ENCODE measurements around the gene CYSLTR2. TPM values are rescaled to one million over a fixed set of nuclear protein-coding genes. Genes with fewer than 3 reads are reported as not detected.
A peak's percentile ranks its signal among the peaks of the same experiment; 100 is the strongest.

Gene CYSLTR2
- total RNA-seq, 4 donors from 2014 or later, result 0.54 to 3.0 (median 1.3) TPM

DNA sequence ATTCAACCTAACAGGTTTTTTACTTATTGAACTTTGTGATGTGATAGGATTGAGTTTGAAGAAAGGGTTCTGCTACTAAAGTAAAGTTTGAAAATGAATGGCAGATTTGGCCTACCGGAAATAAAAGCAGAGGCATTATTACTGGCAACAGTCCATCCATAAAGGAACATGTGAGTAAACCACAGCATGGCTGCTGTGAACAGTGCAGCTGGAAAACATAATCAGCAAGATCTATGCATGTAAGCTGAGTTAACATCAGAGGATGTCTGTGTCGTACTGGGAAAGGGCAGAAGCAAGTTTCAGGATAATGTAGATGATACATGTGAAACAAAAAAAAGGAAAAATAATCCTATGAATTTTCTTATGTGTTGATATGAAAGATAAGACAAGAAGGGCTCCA is 87.6 kb downstream of the CYSLTR2 start:
- intact Hi-C loops (cut with DNase I), result no loop called here
- no peak for DNase-seq
- H3K27me3 ChIP-seq, result no peaks in the 10 kb centered on the region
- WGBS, 2 donors, result 61 to 81% methylated on average over 2 of the region's 2 CpGs
- no peaks in the 10 kb centered on the region for H3K4me1 ChIP-seq
- H3K36me3 ChIP-seq, result no peaks in the 10 kb centered on the region
- no peak for TF ChIP-seq POLR2A (IDR thresholded peaks at IDR 0.05)
- TF ChIP-seq, protein P1, sequence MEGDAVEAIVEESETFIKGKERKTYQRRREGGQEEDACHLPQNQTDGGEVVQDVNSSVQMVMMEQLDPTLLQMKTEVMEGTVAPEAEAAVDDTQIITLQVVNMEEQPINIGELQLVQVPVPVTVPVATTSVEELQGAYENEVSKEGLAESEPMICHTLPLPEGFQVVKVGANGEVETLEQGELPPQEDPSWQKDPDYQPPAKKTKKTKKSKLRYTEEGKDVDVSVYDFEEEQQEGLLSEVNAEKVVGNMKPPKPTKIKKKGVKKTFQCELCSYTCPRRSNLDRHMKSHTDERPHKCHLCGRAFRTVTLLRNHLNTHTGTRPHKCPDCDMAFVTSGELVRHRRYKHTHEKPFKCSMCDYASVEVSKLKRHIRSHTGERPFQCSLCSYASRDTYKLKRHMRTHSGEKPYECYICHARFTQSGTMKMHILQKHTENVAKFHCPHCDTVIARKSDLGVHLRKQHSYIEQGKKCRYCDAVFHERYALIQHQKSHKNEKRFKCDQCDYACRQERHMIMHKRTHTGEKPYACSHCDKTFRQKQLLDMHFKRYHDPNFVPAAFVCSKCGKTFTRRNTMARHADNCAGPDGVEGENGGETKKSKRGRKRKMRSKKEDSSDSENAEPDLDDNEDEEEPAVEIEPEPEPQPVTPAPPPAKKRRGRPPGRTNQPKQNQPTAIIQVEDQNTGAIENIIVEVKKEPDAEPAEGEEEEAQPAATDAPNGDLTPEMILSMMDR (IDR thresholded peaks at IDR 0.05), result no peak
- no peak overlapping the region for H3K27ac ChIP-seq
- no peaks in the 10 kb centered on the region for H3K9me3 ChIP-seq
- H3K4me3 ChIP-seq (replicated peaks in 1 of 3), result no peak overlapping the region

DNA sequence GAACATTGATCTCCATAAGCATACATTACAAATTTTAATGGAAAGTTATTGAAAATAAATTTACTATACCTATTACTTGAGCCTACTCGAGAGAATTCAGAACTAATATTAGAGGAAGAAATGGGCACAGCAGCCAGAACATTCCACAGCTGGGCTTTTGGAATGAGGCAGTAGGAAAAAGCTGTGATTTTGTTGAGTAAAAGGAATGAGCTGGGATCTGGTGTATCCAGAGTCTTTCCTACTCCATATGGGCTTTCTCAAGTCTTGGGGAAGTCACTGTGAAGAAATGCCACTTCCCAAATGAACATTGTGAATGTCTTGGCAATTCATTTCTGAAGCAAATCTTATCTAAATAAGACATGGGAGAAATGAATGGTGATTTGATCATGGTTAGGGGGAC is 93.1 kb downstream of the CYSLTR2 start:
- TF ChIP-seq, protein P1 (IDR thresholded peaks at IDR 0.05), result no peak
- TF ChIP-seq POLR2A (IDR thresholded peaks at IDR 0.05), result no peak
- Histone ChIP-seq H3K36me3 (no peaks in the 10 kb centered on the region), H3K4me3 (replicated peaks in 1 of 3) (no peak overlapping the region), H3K27ac (no peak overlapping the region), H3K4me1 (peaks cover 11 to 16% of the 10 kb centered on the region in 2 donors), H3K9me3 (no peaks in the 10 kb centered on the region), H3K27me3 (no peaks in the 10 kb centered on the region)
- no peak for DNase-seq
- WGBS, 2 donors, result 44 to 81% methylated on average over 1 of the region's 1 CpG
- intact Hi-C loops (cut with DNase I), result no loop called here

DNA sequence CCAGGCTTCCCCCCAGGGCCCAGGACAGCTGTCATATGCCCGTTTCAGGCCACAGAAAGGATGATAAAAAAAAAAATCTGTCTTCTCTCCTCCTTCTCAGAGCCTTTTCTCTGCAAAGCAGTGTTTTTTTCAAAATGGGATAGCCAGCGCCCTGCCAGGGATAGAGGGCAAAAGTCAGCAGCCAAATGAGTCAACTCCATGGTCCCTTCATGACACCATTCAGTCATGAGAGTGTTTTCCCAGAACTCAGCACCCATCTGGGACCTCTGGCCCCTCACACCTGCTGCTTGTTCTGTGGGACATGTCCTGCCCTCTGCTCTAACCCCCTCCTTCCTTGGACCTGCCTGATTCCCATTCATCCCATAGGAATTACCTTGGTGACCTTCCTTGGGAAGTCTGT is 95.0 kb downstream of the CYSLTR2 start:
- H3K4me3 ChIP-seq (replicated peaks in 1 of 3), result no peak overlapping the region
- no peak overlapping the region for H3K27ac ChIP-seq
- no peak for DNase-seq
- TF ChIP-seq POLR2A (IDR thresholded peaks at IDR 0.05), result no peak
- TF ChIP-seq, protein P1 (IDR thresholded peaks at IDR 0.05), result no peak
- no peaks in the 10 kb centered on the region for H3K27me3 ChIP-seq
- H3K4me1 ChIP-seq, result peaks cover 11 to 16% of the 10 kb centered on the region in 2 donors
- intact Hi-C loops (cut with DNase I), result no loop called here
- no peaks in the 10 kb centered on the region for H3K9me3 ChIP-seq
- no peaks in the 10 kb centered on the region for H3K36me3 ChIP-seq
- 84 to 85% methylated on average over 2 of the region's 2 CpGs for WGBS, 2 donors

DNA sequence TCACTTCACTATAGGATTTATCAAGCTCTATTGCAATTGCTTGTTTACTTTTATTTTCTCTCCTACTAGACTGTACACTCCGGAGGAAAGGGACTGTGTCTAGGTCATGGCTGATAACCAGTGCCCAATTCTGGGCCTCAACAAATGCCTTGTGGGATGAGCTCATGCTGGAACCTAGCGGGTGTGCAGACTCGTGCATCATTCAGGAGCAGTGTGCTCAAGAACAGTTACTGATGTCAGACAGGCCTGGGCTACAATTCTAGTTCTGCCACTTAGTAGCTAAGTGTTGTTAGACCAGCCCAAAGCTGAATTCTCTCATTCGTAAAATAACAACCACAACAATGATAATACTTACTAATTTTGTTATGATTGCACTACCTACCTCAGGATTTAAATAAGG is 95.4 kb downstream of the CYSLTR2 start:
- Histone ChIP-seq H3K27ac (no peak overlapping the region), H3K4me3 (replicated peaks in 1 of 3) (no peak overlapping the region), H3K36me3 (no peaks in the 10 kb centered on the region), H3K4me1 (peaks cover 11 to 16% of the 10 kb centered on the region in 2 donors), H3K27me3 (no peaks in the 10 kb centered on the region), H3K9me3 (no peaks in the 10 kb centered on the region)
- 88 to 95% methylated on average over 4 of the region's 4 CpGs for WGBS, 2 donors
- no peak for DNase-seq
- intact Hi-C loops (cut with DNase I), result no loop called here
- TF ChIP-seq, protein P1 (IDR thresholded peaks at IDR 0.05), result no peak
- TF ChIP-seq POLR2A (IDR thresholded peaks at IDR 0.05), result no peak

DNA sequence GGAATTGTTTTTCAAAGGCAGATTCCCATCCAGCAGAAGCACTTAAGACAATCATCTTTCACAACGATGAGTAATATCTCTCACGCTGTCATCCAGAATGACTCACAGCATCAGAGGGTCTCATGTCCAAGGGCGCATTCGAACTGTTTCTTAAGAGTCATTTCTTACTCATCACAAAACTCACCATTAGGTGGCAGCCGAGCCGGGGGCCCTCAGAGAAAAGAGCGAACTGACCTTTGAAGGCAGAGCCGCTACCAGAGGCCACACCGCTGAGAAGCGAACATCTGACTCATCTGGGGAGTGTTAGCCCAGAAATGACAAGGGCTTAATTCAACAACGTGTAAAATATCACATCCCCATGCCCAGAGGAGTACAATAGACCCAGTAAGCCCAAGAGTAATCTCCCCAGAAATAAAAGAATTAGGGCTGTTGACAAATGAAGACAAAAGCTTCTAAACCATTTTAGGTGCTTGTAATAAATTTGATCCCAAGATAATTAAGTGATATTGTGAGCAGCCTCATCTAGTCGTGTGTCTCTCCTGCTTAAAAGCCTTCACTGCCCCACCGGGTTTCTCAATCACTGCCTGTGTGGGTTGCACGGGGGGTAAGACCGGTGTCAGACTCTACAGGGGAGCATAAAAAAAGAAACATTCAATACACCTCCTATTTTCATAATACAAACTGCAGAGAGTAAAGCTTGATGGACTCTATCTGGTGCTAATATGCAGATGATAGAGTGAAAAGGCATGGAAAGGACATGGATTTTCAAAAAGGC is 96.2 kb downstream of the CYSLTR2 start:
- peak; percentile 55 to 65 for DNase-seq
- intact Hi-C loops (cut with DNase I), result no loop called here
- Histone ChIP-seq H3K9me3 (no peaks in the 10 kb centered on the region), H3K36me3 (no peaks in the 10 kb centered on the region), H3K4me3 (replicated peaks in 1 of 3) (no peak overlapping the region), H3K27me3 (no peaks in the 10 kb centered on the region), H3K4me1 (peaks cover 11 to 16% of the 10 kb centered on the region in 2 donors), H3K27ac (peak overlapping the region; percentile 50 to 79 (median 79))
- TF ChIP-seq, protein P1 (IDR thresholded peaks at IDR 0.05), result peak in 3 of 6 experiments; percentile 31 to 44 (median 38)
- no peak for TF ChIP-seq POLR2A (IDR thresholded peaks at IDR 0.05)
- 49 to 50% methylated on average over 13 to 15 of the region's 15 CpGs for WGBS, 2 donors
